ENCODE measurements around the gene ANKLE1.

ANKLE1 gene

GRCh38 chr19:17237747-17238706, 43.7 kb upstream of the ANKLE1 start:
- Histone ChIP-seq H3K4me1 (ENCODE audit: insufficient read depth, insufficient read length) (peaks cover 11% of the 10 kb centered on the region), H3K9ac (ENCODE audit: insufficient read length, low read depth) (no peak overlapping the region), H3K27me3 (ENCODE audit: insufficient read depth, insufficient read length) (no peaks in the 10 kb centered on the region), H3K9me3 (ENCODE audit: insufficient read depth, low read length) (no peaks in the 10 kb centered on the region), H3K36me3 (ENCODE audit: insufficient read depth, insufficient read length, low read length) (peaks cover 46% of the 10 kb centered on the region), H3K4me3 (ENCODE audit: insufficient read length, low read depth) (no peak overlapping the region)
- TF ChIP-seq YY1 (IDR thresholded peaks at IDR 0.05; ENCODE audit: insufficient read depth, insufficient read length) (no peak), ZNF274 (IDR thresholded peaks at IDR 0.05; ENCODE audit: low read depth, low read length) (no peak), SUZ12 (IDR thresholded peaks at IDR 0.05; ENCODE audit: extremely low read depth, insufficient read depth, insufficient read length) (no peak)
- no peak for DNase-seq (ENCODE audit: low read depth, low spot score)

- no peak for DNase-seq (ENCODE audit: low read depth, low spot score)
These were observed 41.5 kb upstream of the ANKLE1 start for GRCh38 chr19:17240062-17240752.

GRCh38 chr19:17240826-17241399, 40.8 kb upstream of the ANKLE1 start:
- H3K4me3 ChIP-seq (ENCODE audit: insufficient read length, low read depth): no peak overlapping the region
- H3K27me3 ChIP-seq (ENCODE audit: insufficient read depth, insufficient read length): no peaks in the 10 kb centered on the region
- H3K36me3 ChIP-seq (ENCODE audit: insufficient read depth, insufficient read length, low read length): peaks cover 30% of the 10 kb centered on the region
- H3K9me3 ChIP-seq (ENCODE audit: insufficient read depth, low read length): no peaks in the 10 kb centered on the region
- peaks cover 13% of the 10 kb centered on the region for H3K4me1 ChIP-seq (ENCODE audit: insufficient read depth, insufficient read length)
- no peak for TF ChIP-seq SUZ12 (IDR thresholded peaks at IDR 0.05; ENCODE audit: extremely low read depth, insufficient read depth, insufficient read length)
- no peak for TF ChIP-seq ZNF274 (IDR thresholded peaks at IDR 0.05; ENCODE audit: low read depth, low read length)
- no peak for TF ChIP-seq YY1 (IDR thresholded peaks at IDR 0.05; ENCODE audit: insufficient read depth, insufficient read length)
- H3K9ac ChIP-seq (ENCODE audit: insufficient read length, low read depth): no peak overlapping the region
- DNase-seq (ENCODE audit: low read depth, low spot score): no peak

More at GRCh38 chr19:17240062-17240752, 41.5 kb upstream of the ANKLE1 start:
- Histone ChIP-seq H3K9ac (ENCODE audit: insufficient read length, low read depth) (peak overlapping the region; percentile 42), H3K4me1 (ENCODE audit: insufficient read depth, insufficient read length) (peaks cover 13% of the 10 kb centered on the region), H3K4me3 (ENCODE audit: insufficient read length, low read depth) (no peak overlapping the region), H3K9me3 (ENCODE audit: insufficient read depth, low read length) (no peaks in the 10 kb centered on the region), H3K27me3 (ENCODE audit: insufficient read depth, insufficient read length) (no peaks in the 10 kb centered on the region), H3K36me3 (ENCODE audit: insufficient read depth, insufficient read length, low read length) (peaks cover 30% of the 10 kb centered on the region)
- no peak for TF ChIP-seq SUZ12 (IDR thresholded peaks at IDR 0.05; ENCODE audit: extremely low read depth, insufficient read depth, insufficient read length)
- no peak for TF ChIP-seq ZNF274 (IDR thresholded peaks at IDR 0.05; ENCODE audit: low read depth, low read length)

GRCh38 chr19:17242431-17243208, 39.1 kb upstream of the ANKLE1 start:
- no peak for DNase-seq (ENCODE audit: low read depth, low spot score)
- TF ChIP-seq ZNF274 (IDR thresholded peaks at IDR 0.05; ENCODE audit: low read depth, low read length): no peak
- no peak for TF ChIP-seq YY1 (IDR thresholded peaks at IDR 0.05; ENCODE audit: insufficient read depth, insufficient read length)
- TF ChIP-seq SUZ12 (IDR thresholded peaks at IDR 0.05; ENCODE audit: extremely low read depth, insufficient read depth, insufficient read length): no peak
- Histone ChIP-seq H3K36me3 (ENCODE audit: insufficient read depth, insufficient read length, low read length) (peaks cover 21% of the 10 kb centered on the region), H3K27me3 (ENCODE audit: insufficient read depth, insufficient read length) (no peaks in the 10 kb centered on the region), H3K9ac (ENCODE audit: insufficient read length, low read depth) (peak overlapping the region; percentile 43), H3K4me1 (ENCODE audit: insufficient read depth, insufficient read length) (peaks cover 19% of the 10 kb centered on the region), H3K4me3 (ENCODE audit: insufficient read length, low read depth) (no peak overlapping the region), H3K9me3 (ENCODE audit: insufficient read depth, low read length) (no peaks in the 10 kb centered on the region)

- no peak for DNase-seq (ENCODE audit: low read depth, low spot score)
- Histone ChIP-seq H3K9me3 (ENCODE audit: insufficient read depth, low read length) (no peaks in the 10 kb centered on the region), H3K4me3 (ENCODE audit: insufficient read length, low read depth) (peak overlapping the region; percentile 95), H3K4me1 (ENCODE audit: insufficient read depth, insufficient read length) (peaks cover 24% of the 10 kb centered on the region), H3K9ac (ENCODE audit: insufficient read length, low read depth) (peak overlapping the region; percentile 92), H3K36me3 (ENCODE audit: insufficient read depth, insufficient read length, low read length) (peaks cover 15% of the 10 kb centered on the region), H3K27me3 (ENCODE audit: insufficient read depth, insufficient read length) (no peaks in the 10 kb centered on the region)
- no peak for TF ChIP-seq YY1 (IDR thresholded peaks at IDR 0.05; ENCODE audit: insufficient read depth, insufficient read length)
- no peak for TF ChIP-seq SUZ12 (IDR thresholded peaks at IDR 0.05; ENCODE audit: extremely low read depth, insufficient read depth, insufficient read length)
- TF ChIP-seq ZNF274 (IDR thresholded peaks at IDR 0.05; ENCODE audit: low read depth, low read length): no peak
These were observed 38.4 kb upstream of the ANKLE1 start for GRCh38 chr19:17243211-17243829.

GRCh38 chr19:17243830-17244617, 37.7 kb upstream of the ANKLE1 start:
- TF ChIP-seq YY1 (IDR thresholded peaks at IDR 0.05; ENCODE audit: insufficient read depth, insufficient read length) (no peak), SUZ12 (IDR thresholded peaks at IDR 0.05; ENCODE audit: extremely low read depth, insufficient read depth, insufficient read length) (no peak), ZNF274 (IDR thresholded peaks at IDR 0.05; ENCODE audit: low read depth, low read length) (no peak)
- Histone ChIP-seq H3K9ac (ENCODE audit: insufficient read length, low read depth) (peak overlapping the region; percentile 92), H3K9me3 (ENCODE audit: insufficient read depth, low read length) (no peaks in the 10 kb centered on the region), H3K4me3 (ENCODE audit: insufficient read length, low read depth) (peak overlapping the region; percentile 95), H3K36me3 (ENCODE audit: insufficient read depth, insufficient read length, low read length) (peaks cover 11% of the 10 kb centered on the region), H3K4me1 (ENCODE audit: insufficient read depth, insufficient read length) (peaks cover 30% of the 10 kb centered on the region), H3K27me3 (ENCODE audit: insufficient read depth, insufficient read length) (no peaks in the 10 kb centered on the region)
- DNase-seq (ENCODE audit: low read depth, low spot score): no peak

All from NT2/D1 (cell line).